AG09319 (cell line): ENCODE data around the gene C4B.

Source experiments
- DNase-seq: peaks from one replicate; pipeline ENCODE4 v3.0.0-alpha.2; 2010; ENCODE audit warnings: low read depth; ENCODE audit errors: extremely low read depth
- CTCF ChIP-seq: IDR thresholded peaks from 2 replicates; pipeline ENCODE4 v1.5.1; 2011; ENCODE audit warnings: low read depth, mild to moderate bottlenecking, inconsistent platforms, low read length, moderate library complexity

Gene C4B

DNA sequence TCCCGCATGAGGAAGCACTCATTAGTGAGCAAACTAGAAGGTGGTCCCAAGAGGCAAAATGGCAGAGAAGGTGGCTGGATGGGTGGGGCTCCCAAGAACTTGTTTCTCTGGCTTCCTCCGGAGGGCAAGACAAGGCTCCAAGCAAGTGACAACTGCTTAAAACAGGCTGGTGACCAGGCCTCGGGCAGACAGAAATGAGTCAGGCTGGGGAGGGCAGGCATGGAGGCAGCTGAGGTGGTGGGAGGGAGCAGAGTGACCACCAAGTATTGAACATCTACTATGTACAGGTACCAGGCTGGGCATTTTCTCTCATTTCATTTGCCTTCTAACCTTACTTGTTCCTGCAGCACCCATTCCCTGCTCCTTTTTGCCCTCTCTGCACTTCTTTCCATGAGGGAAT lies 61.2 kb downstream of the C4B start:
- TF ChIP-seq CTCF, result no peak
- no peak for DNase-seq

DNA sequence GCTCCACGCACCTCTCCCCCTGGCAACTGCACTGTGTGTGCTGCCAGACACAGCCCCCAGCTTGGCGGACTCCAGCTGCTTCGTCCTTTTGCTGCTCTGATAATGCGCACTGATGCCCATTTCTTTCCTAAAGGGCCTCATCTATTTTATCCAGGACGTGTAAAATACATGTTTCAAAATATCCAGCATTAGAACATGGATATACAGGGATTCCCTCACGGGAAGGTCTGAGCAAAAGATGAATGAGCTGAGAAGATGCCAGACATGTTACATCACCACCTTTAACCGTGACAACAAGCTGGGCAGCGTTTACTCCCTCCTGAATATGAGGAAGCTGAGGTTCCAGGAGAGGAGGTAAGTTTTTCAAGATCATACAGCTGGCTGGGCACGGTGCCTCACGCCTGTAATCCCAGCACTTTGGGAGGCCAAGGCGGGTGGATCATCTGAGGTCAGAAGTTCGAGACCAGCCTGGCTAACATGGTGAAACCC lies 61.8 kb downstream of the C4B start:
- DNase-seq, result no peak
- TF ChIP-seq CTCF, result no peak

GRCh38 chr6:32079566-32080290 lies 65.1 kb downstream of the C4B start:
- no peak for DNase-seq
- TF ChIP-seq CTCF, result no peak

DNA sequence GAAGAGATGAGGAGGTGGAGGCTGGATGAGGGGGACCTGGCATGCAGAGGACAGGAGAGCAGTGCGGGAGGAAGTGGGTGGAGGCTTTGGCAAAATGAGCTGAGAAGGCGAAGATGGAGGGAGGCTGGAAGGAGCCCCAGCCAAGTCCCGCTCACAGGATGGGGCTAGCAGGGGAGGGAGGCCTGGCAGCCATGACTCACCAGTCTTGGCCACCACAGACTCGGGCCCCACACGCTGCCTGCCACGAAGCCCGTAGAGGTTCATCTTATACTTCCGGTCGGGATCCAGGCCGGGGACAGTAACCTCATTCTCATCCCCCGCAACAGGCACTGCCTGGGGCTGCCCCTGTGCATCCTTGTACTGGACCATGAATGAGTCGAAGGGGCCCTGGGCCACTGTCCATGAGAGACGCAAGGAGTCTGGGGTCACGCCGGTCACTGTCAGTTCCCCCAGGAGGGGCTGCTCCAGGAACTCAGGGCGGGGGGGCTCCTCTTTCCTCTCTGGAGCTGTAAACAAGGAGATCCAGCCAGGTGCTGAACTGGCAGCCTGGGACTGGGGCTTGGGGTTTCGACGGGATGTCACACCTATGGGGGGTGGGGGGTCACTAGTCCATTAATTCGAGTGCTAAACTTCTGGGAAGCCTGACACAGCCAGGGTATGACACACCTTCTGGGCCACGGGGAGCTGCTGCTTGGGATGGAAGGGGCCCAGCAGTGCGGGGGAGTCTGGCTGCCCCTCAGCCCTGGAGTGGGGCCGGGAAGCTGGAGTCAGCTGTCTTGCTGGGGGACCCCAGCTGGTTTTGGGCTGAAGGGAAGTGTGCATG lies 66.8 kb downstream of the C4B start:
- peak; percentile 65 for DNase-seq

DNA sequence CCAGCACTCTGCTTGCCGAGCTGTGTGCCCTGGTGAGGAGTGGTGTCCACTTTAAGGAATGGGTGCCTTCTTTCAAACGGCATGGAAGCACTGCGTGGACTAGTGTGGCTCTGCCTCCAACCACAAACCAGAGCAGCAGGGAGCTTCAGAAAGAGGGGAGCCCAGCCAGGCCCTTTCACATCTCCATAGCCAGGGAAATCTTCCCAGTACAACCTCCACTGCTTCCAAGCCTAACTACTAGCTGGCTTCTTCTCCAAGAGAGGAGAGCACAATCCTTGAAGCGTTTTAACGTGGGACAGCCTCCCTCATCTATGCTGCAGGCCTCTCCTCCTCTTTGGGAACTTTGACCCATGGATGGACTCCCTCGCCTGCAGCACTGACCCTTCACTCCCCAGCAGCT lies 67.9 kb downstream of the C4B start:
- no peak for TF ChIP-seq CTCF
- DNase-seq, result no peak

More for the DNA sequence above, 66.8 kb downstream of the C4B start:
- TF ChIP-seq CTCF, result no peak

DNA sequence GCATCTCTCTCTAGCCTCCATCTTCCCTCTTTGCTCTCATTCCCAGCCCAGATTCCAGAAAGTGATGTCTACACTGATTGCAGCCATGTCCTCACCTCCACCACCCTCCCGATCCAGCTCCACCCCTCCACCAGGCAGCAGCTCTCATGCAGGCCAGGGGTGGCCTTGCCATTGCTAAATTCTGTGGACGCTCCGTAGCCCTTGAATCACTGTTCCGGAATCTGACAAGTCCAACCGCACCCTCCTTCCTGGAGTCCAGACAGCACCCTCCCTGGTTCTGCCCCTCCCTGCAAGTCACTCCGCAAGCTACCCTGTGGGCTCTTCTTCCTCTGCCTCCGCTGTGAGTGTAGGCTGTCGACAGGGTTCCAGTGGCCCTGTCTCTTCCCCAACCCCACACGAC lies 68.3 kb downstream of the C4B start:
- TF ChIP-seq CTCF, result no peak
- DNase-seq, result peak; percentile 85
